Fibroblast of lung (primary cell): ENCODE data around the gene GPHN. TPM values are rescaled to one million over a fixed set of nuclear protein-coding genes. Genes with fewer than 3 reads are reported as not detected.
"Not testable (repeated sequence)": the region's sequence is repeated elsewhere in the genome, so short reads cannot be mapped to it uniquely, and the experiment has no call there.

Source experiments
- DNase-seq, 2 donors: peaks; one replicate each; pipeline versions ENCODE4 v3.0.0 to v3.0.0-alpha.2; 2010; ENCODE audit warnings: low read depth in 2 of 2
- H2AFZ ChIP-seq: 2 replicates; pipeline ENCODE4 v1.5.1; 2012; ENCODE audit warnings: low read length, control low read depth, inconsistent platforms
- H3K27ac ChIP-seq: 2 replicates; pipeline ENCODE4 v1.5.1; 2011; ENCODE audit warnings: low read length, control low read depth; ENCODE audit not compliant: insufficient read depth
- H3K27me3 ChIP-seq: 2 replicates; pipeline ENCODE4 v1.5.1; 2011; ENCODE audit warnings: mild to moderate bottlenecking, low read length; ENCODE audit not compliant: control insufficient read depth, insufficient read depth
- H3K36me3 ChIP-seq: 2 replicates; pipeline ENCODE4 v1.5.1; 2011; ENCODE audit warnings: low read length; ENCODE audit not compliant: control insufficient read depth, insufficient read depth
- H3K4me1 ChIP-seq: 2 replicates; pipeline ENCODE4 v1.5.1; 2011; ENCODE audit warnings: low read length; ENCODE audit not compliant: control insufficient read depth, insufficient read depth; ENCODE audit errors: extremely low read depth
- H3K4me2 ChIP-seq: 2 replicates; pipeline ENCODE4 v1.5.1; 2011; ENCODE audit warnings: low read length, control low read depth; ENCODE audit not compliant: insufficient read depth; ENCODE audit errors: extremely low read depth
- H3K4me3 ChIP-seq, 4 experiments: fragments of 200-600 bp in 1 of 4; sonication (generic) in 1 of 4; replicated peaks in 1 of 4; 2 replicates each; pipeline ENCODE4 v1.5.1; 2011 to 2016; ENCODE audit warnings: low read length in 4 of 4, low read depth in 3 of 4, mild to moderate bottlenecking in 3 of 4, control low read depth in 2 of 4, inconsistent platforms in 1 of 4, mixed read lengths in 1 of 4; ENCODE audit not compliant: insufficient read depth in 1 of 4; ENCODE audit errors: control extremely low read depth in 1 of 4
- H3K79me2 ChIP-seq: 2 replicates; pipeline ENCODE4 v1.5.1; 2012; ENCODE audit warnings: mild to moderate bottlenecking, low read length, inconsistent platforms; ENCODE audit not compliant: control insufficient read depth, insufficient read depth
- H3K9ac ChIP-seq: 2 replicates; pipeline ENCODE4 v1.5.1; 2011; ENCODE audit warnings: mild to moderate bottlenecking, low read length, control low read depth; ENCODE audit not compliant: insufficient read depth
- H3K9me3 ChIP-seq: 2 replicates; pipeline ENCODE4 v1.5.1; 2012; ENCODE audit warnings: low read depth, low read length; ENCODE audit not compliant: control insufficient read depth, insufficient read depth
- H4K20me1 ChIP-seq: 2 replicates; pipeline ENCODE4 v1.5.1; 2011; ENCODE audit warnings: low read length; ENCODE audit not compliant: control insufficient read depth, insufficient read depth; ENCODE audit errors: extremely low read depth
- CTCF ChIP-seq, 2 donors: IDR thresholded peaks in 1 of 2; conservative IDR thresholded peaks in 1 of 2; 1 replicate in 1 of 2; 2 replicates in 1 of 2; pipeline ENCODE4 v1.5.1; 2011 to 2012; ENCODE audit warnings: low read length in 2 of 2, control low read depth in 1 of 2, inconsistent platforms in 1 of 2, low read depth in 1 of 2, mild to moderate bottlenecking in 1 of 2
- EZH2 ChIP-seq: IDR thresholded peaks from 2 replicates; pipeline ENCODE4 v1.5.1; 2012; ENCODE audit warnings: low read length, control low read depth, mild to moderate bottlenecking; ENCODE audit errors: missing control alignments
- polyA plus RNA-seq, 2 donors: library from polyadenylated mRNA; depleted of rRNA in 1 of 2; stranded (reverse) in 1 of 2; unstranded in 1 of 2; fragments of >200 nt; gene quantifications; 2 replicates each; pipeline ENCODE4 v1.2.1, GENCODE V29; 2011 to 2012; ENCODE audit warnings: missing spikeins in 1 of 2
- total RNA-seq: library from RNA; depleted of rRNA; stranded (reverse); fragments of >200 nt; gene quantifications from 2 replicates; pipeline ENCODE4 v1.2.1, GENCODE V29; 2014

Gene GPHN
- total and polyA plus RNA-seq, 2 donors (not counting 1 experiment from before 2014, with no cell fraction given), result 8.3 to 13.9 TPM

- TF ChIP-seq CTCF (conservative IDR thresholded peaks at IDR 0.05 in 1 of 2, IDR thresholded peaks at IDR 0.05 in 1 of 2; ENCODE audit: low read depth in 1 of 2, low read length in 2 of 2) (no peak), EZH2 (no peak)
- no peak overlapping the region for H3K4me2 ChIP-seq
- no peak for DNase-seq
- H3K79me2 ChIP-seq, result no peaks in the 10 kb centered on the region
- H2AFZ ChIP-seq, result no peak overlapping the region
- H4K20me1 ChIP-seq, result no peaks in the 10 kb centered on the region
- no peaks in the 10 kb centered on the region for H3K9me3 ChIP-seq
- no peaks in the 10 kb centered on the region for H3K27me3 ChIP-seq
- no peak overlapping the region for H3K27ac ChIP-seq
- H3K9ac ChIP-seq, result no peak overlapping the region
- no peaks in the 10 kb centered on the region for H3K4me1 ChIP-seq
- H3K4me3 ChIP-seq, result no peak overlapping the region
- no peaks in the 10 kb centered on the region for H3K36me3 ChIP-seq
Observed at GRCh38 chr14:66716227-66716626, 208.3 kb downstream of the GPHN start.

- TF ChIP-seq EZH2 (no peak), CTCF (conservative IDR thresholded peaks at IDR 0.05 in 1 of 2, IDR thresholded peaks at IDR 0.05 in 1 of 2; ENCODE audit: low read depth in 1 of 2, low read length in 2 of 2) (no peak)
- no peak overlapping the region for H3K4me2 ChIP-seq
- H3K36me3 ChIP-seq, result no peaks in the 10 kb centered on the region
- H3K4me1 ChIP-seq, result no peaks in the 10 kb centered on the region
- H3K4me3 ChIP-seq, result no peak overlapping the region
- H3K9me3 ChIP-seq, result no peaks in the 10 kb centered on the region
- no peak overlapping the region for H2AFZ ChIP-seq
- no peak overlapping the region for H3K27ac ChIP-seq
- H3K27me3 ChIP-seq, result no peaks in the 10 kb centered on the region
- no peak overlapping the region for H3K9ac ChIP-seq
- no peaks in the 10 kb centered on the region for H3K79me2 ChIP-seq
- no peak for DNase-seq
- H4K20me1 ChIP-seq, result no peaks in the 10 kb centered on the region
Observed at GRCh38 chr14:66717561-66718140, 209.7 kb downstream of the GPHN start.

GRCh38 chr14:66724996-66725395, 217.0 kb downstream of the GPHN start:
- H3K27ac ChIP-seq, result no peak overlapping the region
- no peak overlapping the region for H2AFZ ChIP-seq
- DNase-seq, result no peak
- H3K36me3 ChIP-seq, result no peaks in the 10 kb centered on the region
- H3K4me2 ChIP-seq, result no peak overlapping the region
- H3K9ac ChIP-seq, result no peak overlapping the region
- no peak overlapping the region for H3K4me3 ChIP-seq
- no peaks in the 10 kb centered on the region for H3K27me3 ChIP-seq
- H3K9me3 ChIP-seq, result no peaks in the 10 kb centered on the region
- H3K4me1 ChIP-seq, result no peaks in the 10 kb centered on the region
- no peak for TF ChIP-seq EZH2
- no peak for TF ChIP-seq CTCF (conservative IDR thresholded peaks at IDR 0.05 in 1 of 2, IDR thresholded peaks at IDR 0.05 in 1 of 2; ENCODE audit: low read depth in 1 of 2, low read length in 2 of 2)
- no peaks in the 10 kb centered on the region for H3K79me2 ChIP-seq
- H4K20me1 ChIP-seq, result no peaks in the 10 kb centered on the region

GRCh38 chr14:66731298-66731697, 223.4 kb downstream of the GPHN start:
- not testable (repeated sequence) for H2AFZ ChIP-seq, H3K4me1 ChIP-seq, H3K9me3 ChIP-seq, H3K36me3 ChIP-seq, H3K4me3 ChIP-seq, H3K27me3 ChIP-seq, H3K79me2 ChIP-seq, H4K20me1 ChIP-seq, H3K4me2 ChIP-seq, DNase-seq, H3K9ac ChIP-seq, H3K27ac ChIP-seq
